HepG2 (cell line): ENCODE measurements around the gene COL4A6. TPM values are rescaled to one million over a fixed set of nuclear protein-coding genes. Genes with fewer than 3 reads are reported as not detected.
A peak's percentile ranks its signal among the peaks of the same experiment; 100 is the strongest.

ENCODE experiments used
- ATAC-seq: fragments of 200-7000 bp; cut with Tn5 transposase; 3 replicates; pipeline ENCODE4 v1.9.1; 2020; ENCODE audit warnings: mild to moderate bottlenecking, moderate library complexity
- BruUV-seq: library from RNA; stranded (reverse); fragments of 400-500 nt; replicated peaks from 2 replicates; lab custom pipeline; 2021; lab: Mats Ljungman, UMichigan
- CTCF ChIA-PET: fragments of 300-600 bp; formaldehyde crosslinking; extraction: SDS; loops from one replicate; lab custom pipeline; 2021; ENCODE audit warnings: low total read pairs, inconsistent platforms, low intra/inter-chr PET ratio; lab: Yijun Ruan, JAX
- POLR2A ChIA-PET: fragments of 350-600 bp; sonication (Branson Sonifier 250); formaldehyde crosslinking; loops from one replicate; lab custom pipeline; 2020; ENCODE audit warnings: antibody characterized with exemption, inconsistent platforms; lab: Yijun Ruan, JAX
- DNase-seq: peaks from one replicate; pipeline ENCODE4 v3.0.0-alpha.2; 2015; ENCODE audit warnings: low spot score
- FAIRE-seq: peaks from 3 replicates; lab custom pipeline; 2011; peaks lifted over from hg19 to GRCh38; lab: Jason Lieb, UNC
- H2AFZ ChIP-seq: one replicate; pipeline ENCODE4 v1.6.1; 2011; ENCODE audit warnings: low read length, inconsistent platforms
- H3K27ac ChIP-seq: fragments of 300-600 bp; 3 replicates; pipeline ENCODE4 v1.8.0; 2011; ENCODE audit warnings: mixed run types, mild to moderate bottlenecking, mixed read lengths, low read length, inconsistent platforms; ENCODE audit not compliant: insufficient read depth; ENCODE audit errors: extremely low read length
- H3K27me3 ChIP-seq, 2 experiments: fragments of 200-600 bp in 1 of 2; 2 replicates in 1 of 2; 3 replicates in 1 of 2; pipeline versions ENCODE4 v1.6.0 to v1.8.0; 2011; ENCODE audit warnings: low read length in 2 of 2, mild to moderate bottlenecking in 2 of 2, moderate library complexity in 2 of 2, inconsistent platforms in 1 of 2; ENCODE audit not compliant: insufficient read depth in 2 of 2, control insufficient read depth in 1 of 2
- H3K36me3 ChIP-seq, 2 experiments: fragments of 200-600 bp in 1 of 2; replicated peaks in 1 of 2; 2 replicates in 1 of 2; 3 replicates in 1 of 2; pipeline versions ENCODE4 v1.5.1 to v1.8.0; 2011; ENCODE audit warnings: low read length in 2 of 2, inconsistent platforms in 1 of 2; ENCODE audit not compliant: insufficient read depth in 2 of 2, control insufficient read depth in 1 of 2
- H3K4me1 ChIP-seq: 2 replicates; pipeline ENCODE4 v1.5.1; 2012; ENCODE audit warnings: low read length, inconsistent platforms; ENCODE audit not compliant: insufficient read depth
- H3K4me2 ChIP-seq: 2 replicates; pipeline ENCODE4 v1.6.0; 2011; ENCODE audit warnings: low read depth, low read length, inconsistent platforms
- H3K4me3 ChIP-seq, 3 experiments: fragments of 200-600 bp in 1 of 3; sonication (generic), shearing (Covaris generic) in 1 of 3; replicated peaks in 1 of 3; 2 replicates each; pipeline ENCODE4 v1.5.1; 2011 to 2016; ENCODE audit warnings: low read length in 3 of 3, inconsistent platforms in 2 of 3, low read depth in 2 of 3, mild to moderate bottlenecking in 2 of 3, control low read depth in 1 of 3, mixed read lengths in 1 of 3; ENCODE audit not compliant: insufficient read depth in 1 of 3
- H3K79me2 ChIP-seq: one replicate; pipeline ENCODE4 v1.6.1; 2011; ENCODE audit warnings: low read length, inconsistent platforms; ENCODE audit not compliant: insufficient read depth
- H3K9ac ChIP-seq: 2 replicates; pipeline ENCODE4 v1.6.0; 2011; ENCODE audit warnings: mild to moderate bottlenecking, low read depth, low read length, inconsistent platforms; ENCODE audit not compliant: insufficient read depth
- H3K9me3 ChIP-seq: 2 replicates; pipeline ENCODE4 v1.5.1; 2012; ENCODE audit warnings: mild to moderate bottlenecking, low read length
- H4K20me1 ChIP-seq: 2 replicates; pipeline ENCODE4 v1.6.0; 2011; ENCODE audit warnings: inconsistent platforms, mild to moderate bottlenecking, low read length, moderate library complexity; ENCODE audit not compliant: insufficient read depth
- CEBPB ChIP-seq: IDR thresholded peaks from 2 replicates; pipeline ENCODE4 v1.6.1; 2011; ENCODE audit warnings: low read depth, low read length, improper control_type of control experiment, borderline replicate concordance
- HES4 ChIP-seq: sonication (generic); formaldehyde crosslinking; IDR thresholded peaks from 2 replicates; pipeline ENCODE4 v1.9.0; 2021; ENCODE audit warnings: mild to moderate bottlenecking, missing genetic modification reagents, borderline replicate concordance
- NR2F2 ChIP-seq: IDR thresholded peaks from 2 replicates; pipeline ENCODE4 v1.6.1; 2012; ENCODE audit warnings: low read depth, inconsistent platforms, borderline replicate concordance
- SALL1 ChIP-seq: sonication (generic); formaldehyde crosslinking; IDR thresholded peaks from 2 replicates; pipeline ENCODE4 v1.8.0; 2022; ENCODE audit warnings: mild to moderate bottlenecking, missing genetic modification reagents
- SMAD3 ChIP-seq: sonication (generic); formaldehyde crosslinking; IDR thresholded peaks from 2 replicates; pipeline ENCODE4 v1.4.0; 2020; ENCODE audit warnings: missing genetic modification reagents
- THAP11 ChIP-seq: IDR thresholded peaks from 2 replicates; pipeline ENCODE4 v1.6.1; 2016; ENCODE audit warnings: missing biosample characterization, missing genetic modification reagents
- ZBTB38 ChIP-seq: sonication (generic); formaldehyde crosslinking; IDR thresholded peaks from 2 replicates; pipeline ENCODE4 v1.5.1; 2020; ENCODE audit warnings: mild to moderate bottlenecking, missing genetic modification reagents
- ZFP36L2 ChIP-seq: sonication (generic); formaldehyde crosslinking; IDR thresholded peaks from 2 replicates; pipeline ENCODE4 v1.4.0; 2020; ENCODE audit warnings: missing genetic modification reagents
- ZNF224 ChIP-seq: sonication (generic); formaldehyde crosslinking; IDR thresholded peaks from 2 replicates; pipeline ENCODE4 v1.5.0; 2020; ENCODE audit warnings: mild to moderate bottlenecking, missing genetic modification reagents
- ZNF777 ChIP-seq: sonication (generic); formaldehyde crosslinking; IDR thresholded peaks from 2 replicates; pipeline ENCODE4 v1.4.0; 2020; ENCODE audit warnings: missing genetic modification reagents
- WGBS: methylation state at CpG from one replicate; pipeline ENCODE4 v1.1.6; 2017; ENCODE audit warnings: low lambda C conversion rate; 5-methylcytosine and 5-hydroxymethylcytosine counted together
- in situ Hi-C: cut with HindIII; loops from 2 replicates; pipeline ENCODE4 v1.10.0; 2017; ENCODE audit warnings: low pct_unique_long_range_greater_than_20kb; ENCODE audit not compliant: extremely low pct_ligation_motif_present
- intact Hi-C: fragments of 100-400 bp; cut with micrococcal nuclease; formaldehyde crosslinking; loops from one replicate; pipeline ENCODE4 v1.10.0; 2022; ENCODE audit not compliant: unreplicated experiment
- polyA plus RNA-seq, 8 experiments: library from polyadenylated mRNA; depleted of rRNA in 3 of 8; stranded (reverse) in 7 of 8; unstranded in 1 of 8; fragments of >200 nt; fragmentation: Illumina TruSeq in 4 of 8; extraction: Trizol in 4 of 8; gene quantifications; 2 replicates each; pipeline versions ENCODE4 v1.2.1 to v1.2.3, GENCODE V29; 2011 to 2016; ENCODE audit warnings: low read depth in 4 of 8, missing spikeins in 1 of 8, mixed read lengths in 1 of 8; ENCODE audit not compliant: insufficient read depth in 1 of 8
- total RNA-seq, 5 experiments: library from RNA; depleted of rRNA; stranded (reverse); fragments of >200 nt; fragmentation: Illumina TruSeq; extraction: Trizol; gene quantifications; 2 replicates each; pipeline ENCODE4 v1.2.3, GENCODE V29; 2016; ENCODE audit warnings: low read depth in 1 of 5
- TF ChIP-seq, protein P1 (sequence below): sonication (generic); formaldehyde crosslinking; IDR thresholded peaks from 2 replicates; pipeline ENCODE4 v1.5.0; 2020; ENCODE audit warnings: missing genetic modification reagents, mild to moderate bottlenecking, borderline replicate concordance
- TF ChIP-seq, protein P2 (sequence below): sonication (generic); formaldehyde crosslinking; IDR thresholded peaks from 2 replicates; pipeline ENCODE4 v1.8.1; 2023; ENCODE audit warnings: mild to moderate bottlenecking, missing genetic modification reagents
- TF ChIP-seq, protein P3 (sequence below): sonication (generic); formaldehyde crosslinking; IDR thresholded peaks from 2 replicates; pipeline ENCODE4 v1.4.0; 2020; ENCODE audit warnings: missing genetic modification reagents, borderline replicate concordance

COL4A6 gene
- total and polyA plus RNA-seq, 2 of the 13 experiments (the other 11 are each of a cell fraction or from before 2014, with no cell fraction given) = 4.5 to 8.2 TPM

DNA sequence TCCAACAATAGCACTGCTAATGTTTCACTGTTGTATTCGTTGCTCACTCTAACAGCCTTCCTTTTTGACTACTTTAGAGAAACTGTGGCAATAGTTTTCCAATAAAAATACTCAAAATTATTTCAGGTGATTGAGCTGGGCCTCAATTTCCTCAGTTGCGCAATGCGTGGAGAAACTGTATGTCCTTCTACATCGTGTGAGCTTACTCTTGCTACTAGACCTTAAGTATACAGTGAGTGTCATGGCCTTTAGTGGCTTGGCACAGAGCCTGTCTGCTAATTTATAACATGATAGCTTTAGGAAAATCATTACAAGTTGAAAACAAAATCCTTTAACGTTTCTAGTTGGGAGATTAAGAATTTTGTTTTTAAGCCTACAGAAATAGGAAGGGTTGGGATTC lies 114.5 kb downstream of the COL4A6 start:
- DNase-seq = no peak
- WGBS = 86% methylated on average over 5 of the region's 5 CpGs
- ATAC-seq = no peak
- TF ChIP-seq CEBPB (peak; percentile 68; the same call in 1 of the 2 replicates), SALL1 (no peak), SMAD3 (CRISPR knock-in tag) (no peak)
- H3K36me3 ChIP-seq = no peaks in the 10 kb centered on the region
- FAIRE-seq = no peak
- H3K27me3 ChIP-seq = no peaks in the 10 kb centered on the region; a peak in 1 of 5 replicates
- no peaks in the 10 kb centered on the region for H3K9me3 ChIP-seq
- H2AFZ ChIP-seq = no peak overlapping the region
- in situ Hi-C loops (no loop called here), intact Hi-C loops (no loop called here)
- H3K27ac ChIP-seq = no peak overlapping the region
- H3K4me3 ChIP-seq = no peak overlapping the region
- H3K4me1 ChIP-seq = no peaks in the 10 kb centered on the region
- CTCF ChIA-PET = no interaction called here
- no peaks in the 10 kb centered on the region for H3K79me2 ChIP-seq
- BruUV-seq = no TSS peak
- H3K4me2 ChIP-seq = no peak overlapping the region
- POLR2A ChIA-PET = no interaction called here
- H4K20me1 ChIP-seq = no peaks in the 10 kb centered on the region
- H3K9ac ChIP-seq = no peak overlapping the region

DNA sequence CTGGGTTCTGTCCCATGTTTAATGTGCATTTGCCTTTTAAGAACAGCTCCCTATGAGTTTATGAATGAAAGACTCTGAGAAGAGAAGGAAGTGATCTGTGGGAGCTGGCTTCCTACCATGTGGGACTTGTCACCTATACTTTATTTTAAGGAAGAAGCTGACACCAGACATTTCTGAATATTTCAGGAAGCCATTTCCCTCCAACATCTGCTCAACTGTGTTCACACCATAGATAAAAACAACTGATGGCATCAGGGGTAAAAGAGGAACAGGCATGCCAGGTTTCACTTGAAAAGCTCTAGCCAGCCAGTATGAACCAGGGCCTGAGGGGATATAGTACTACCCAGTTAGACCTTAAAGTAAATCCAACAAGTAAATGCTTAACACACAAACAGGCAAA lies 116.0 kb downstream of the COL4A6 start:
- Histone ChIP-seq H3K4me1 (no peaks in the 10 kb centered on the region), H3K79me2 (no peaks in the 10 kb centered on the region), H3K4me2 (no peak overlapping the region), H3K9ac (no peak overlapping the region), H4K20me1 (no peaks in the 10 kb centered on the region), H2AFZ (no peak overlapping the region), H3K9me3 (no peaks in the 10 kb centered on the region), H3K4me3 (no peak overlapping the region), H3K36me3 (no peaks in the 10 kb centered on the region), H3K27ac (no peak overlapping the region), H3K27me3 (no peaks in the 10 kb centered on the region; a peak in 1 of 5 replicates)
- intact Hi-C loops (no loop called here), in situ Hi-C loops (no loop called here)
- POLR2A ChIA-PET = no interaction called here
- no peak for DNase-seq
- ATAC-seq = no peak
- FAIRE-seq = no peak
- CTCF ChIA-PET = no interaction called here
- no TSS peak for BruUV-seq
- TF ChIP-seq ZNF224 (CRISPR knock-in tag) (no peak), THAP11 (CRISPR knock-in tag) (no peak), NR2F2 (no peak), HES4 (CRISPR knock-in tag) (no peak), SALL1 (no peak), ZBTB38 (CRISPR knock-in tag) (no peak), ZNF777 (no peak), ZFP36L2 (CRISPR knock-in tag) (no peak)
- TF ChIP-seq, protein P1, sequence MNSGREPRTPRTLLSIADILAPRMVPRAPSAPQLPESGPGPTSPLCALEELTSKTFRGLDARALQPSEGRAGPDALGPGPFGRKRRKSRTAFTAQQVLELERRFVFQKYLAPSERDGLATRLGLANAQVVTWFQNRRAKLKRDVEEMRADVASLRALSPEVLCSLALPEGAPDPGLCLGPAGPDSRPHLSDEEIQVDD (CRISPR knock-in tag) = no peak
- TF ChIP-seq, protein P2, sequence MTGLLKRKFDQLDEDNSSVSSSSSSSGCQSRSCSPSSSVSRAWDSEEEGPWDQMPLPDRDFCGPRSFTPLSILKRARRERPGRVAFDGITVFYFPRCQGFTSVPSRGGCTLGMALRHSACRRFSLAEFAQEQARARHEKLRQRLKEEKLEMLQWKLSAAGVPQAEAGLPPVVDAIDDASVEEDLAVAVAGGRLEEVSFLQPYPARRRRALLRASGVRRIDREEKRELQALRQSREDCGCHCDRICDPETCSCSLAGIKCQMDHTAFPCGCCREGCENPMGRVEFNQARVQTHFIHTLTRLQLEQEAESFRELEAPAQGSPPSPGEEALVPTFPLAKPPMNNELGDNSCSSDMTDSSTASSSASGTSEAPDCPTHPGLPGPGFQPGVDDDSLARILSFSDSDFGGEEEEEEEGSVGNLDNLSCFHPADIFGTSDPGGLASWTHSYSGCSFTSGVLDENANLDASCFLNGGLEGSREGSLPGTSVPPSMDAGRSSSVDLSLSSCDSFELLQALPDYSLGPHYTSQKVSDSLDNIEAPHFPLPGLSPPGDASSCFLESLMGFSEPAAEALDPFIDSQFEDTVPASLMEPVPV (CRISPR knock-in tag) = no peak
- TF ChIP-seq, protein P3, sequence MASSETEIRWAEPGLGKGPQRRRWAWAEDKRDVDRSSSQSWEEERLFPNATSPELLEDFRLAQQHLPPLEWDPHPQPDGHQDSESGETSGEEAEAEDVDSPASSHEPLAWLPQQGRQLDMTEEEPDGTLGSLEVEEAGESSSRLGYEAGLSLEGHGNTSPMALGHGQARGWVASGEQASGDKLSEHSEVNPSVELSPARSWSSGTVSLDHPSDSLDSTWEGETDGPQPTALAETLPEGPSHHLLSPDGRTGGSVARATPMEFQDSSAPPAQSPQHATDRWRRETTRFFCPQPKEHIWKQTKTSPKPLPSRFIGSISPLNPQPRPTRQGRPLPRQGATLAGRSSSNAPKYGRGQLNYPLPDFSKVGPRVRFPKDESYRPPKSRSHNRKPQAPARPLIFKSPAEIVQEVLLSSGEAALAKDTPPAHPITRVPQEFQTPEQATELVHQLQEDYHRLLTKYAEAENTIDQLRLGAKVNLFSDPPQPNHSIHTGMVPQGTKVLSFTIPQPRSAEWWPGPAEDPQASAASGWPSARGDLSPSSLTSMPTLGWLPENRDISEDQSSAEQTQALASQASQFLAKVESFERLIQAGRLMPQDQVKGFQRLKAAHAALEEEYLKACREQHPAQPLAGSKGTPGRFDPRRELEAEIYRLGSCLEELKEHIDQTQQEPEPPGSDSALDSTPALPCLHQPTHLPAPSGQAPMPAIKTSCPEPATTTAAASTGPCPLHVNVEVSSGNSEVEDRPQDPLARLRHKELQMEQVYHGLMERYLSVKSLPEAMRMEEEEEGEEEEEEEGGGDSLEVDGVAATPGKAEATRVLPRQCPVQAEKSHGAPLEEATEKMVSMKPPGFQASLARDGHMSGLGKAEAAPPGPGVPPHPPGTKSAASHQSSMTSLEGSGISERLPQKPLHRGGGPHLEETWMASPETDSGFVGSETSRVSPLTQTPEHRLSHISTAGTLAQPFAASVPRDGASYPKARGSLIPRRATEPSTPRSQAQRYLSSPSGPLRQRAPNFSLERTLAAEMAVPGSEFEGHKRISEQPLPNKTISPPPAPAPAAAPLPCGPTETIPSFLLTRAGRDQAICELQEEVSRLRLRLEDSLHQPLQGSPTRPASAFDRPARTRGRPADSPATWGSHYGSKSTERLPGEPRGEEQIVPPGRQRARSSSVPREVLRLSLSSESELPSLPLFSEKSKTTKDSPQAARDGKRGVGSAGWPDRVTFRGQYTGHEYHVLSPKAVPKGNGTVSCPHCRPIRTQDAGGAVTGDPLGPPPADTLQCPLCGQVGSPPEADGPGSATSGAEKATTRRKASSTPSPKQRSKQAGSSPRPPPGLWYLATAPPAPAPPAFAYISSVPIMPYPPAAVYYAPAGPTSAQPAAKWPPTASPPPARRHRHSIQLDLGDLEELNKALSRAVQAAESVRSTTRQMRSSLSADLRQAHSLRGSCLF (CRISPR knock-in tag) = no peak
